NB4 (cell line): Measurements from ENCODE around the gene ORC2.

Source experiments
- CTCF ChIP-seq: IDR thresholded peaks from one replicate; pipeline ENCODE4 v1.5.1; 2012; ENCODE audit warnings: low read depth, low read length
- MYC ChIP-seq: IDR thresholded peaks from 2 replicates; pipeline ENCODE4 v1.6.1; 2011; ENCODE audit warnings: low read depth, low read length
- POLR2A ChIP-seq: IDR thresholded peaks from 2 replicates; pipeline ENCODE4 v1.6.1; 2011; ENCODE audit warnings: mild to moderate bottlenecking; ENCODE audit not compliant: insufficient read length; ENCODE audit errors: extremely low read depth
- TF ChIP-seq, protein P1 (sequence below): IDR thresholded peaks from 2 replicates; pipeline ENCODE4 v1.6.1; 2011; ENCODE audit warnings: low read depth, low read length

DNA sequence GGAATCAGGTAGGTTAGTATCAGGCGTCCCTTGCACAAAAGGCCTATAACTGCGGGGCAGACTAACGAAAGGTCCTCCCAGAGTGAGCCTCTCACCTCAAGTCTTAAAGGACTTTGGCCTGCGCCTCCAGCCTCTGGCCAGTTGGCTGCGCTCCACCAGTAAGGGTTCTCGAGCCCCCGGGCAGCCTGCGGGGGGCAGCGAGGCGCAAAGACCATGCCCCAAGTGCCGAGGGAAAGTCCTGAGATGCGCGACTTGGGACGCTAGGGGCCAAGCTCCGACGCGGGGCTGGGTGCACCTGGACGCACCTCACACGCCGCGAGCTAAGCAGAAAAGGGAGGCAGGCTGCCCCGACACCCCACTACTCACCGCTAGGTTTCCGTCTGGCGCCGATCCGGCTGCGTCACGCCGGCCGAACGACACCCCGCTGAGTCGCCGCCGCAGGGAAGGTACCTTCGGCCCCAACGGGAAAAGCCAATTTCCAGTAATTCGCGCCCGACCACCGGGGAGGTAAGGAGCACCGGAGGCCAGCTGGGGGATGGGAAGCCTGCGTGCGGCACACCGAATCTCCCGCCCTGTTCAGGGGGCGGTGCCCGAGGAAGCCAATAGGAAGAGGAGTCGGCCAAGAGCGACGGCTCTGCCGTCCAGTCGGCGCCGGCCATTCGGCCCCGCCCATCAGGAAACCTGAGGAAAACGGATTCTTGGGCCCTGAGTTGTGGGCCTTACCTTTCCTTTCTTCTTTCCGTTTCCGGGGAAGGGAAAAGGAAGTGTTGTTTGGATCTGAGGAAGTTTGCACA, at the start of gene ORC2:
- TF ChIP-seq CTCF (peak; percentile 81), POLR2A (peak; percentile 56), MYC (peak; percentile 38)
- TF ChIP-seq, protein P1, sequence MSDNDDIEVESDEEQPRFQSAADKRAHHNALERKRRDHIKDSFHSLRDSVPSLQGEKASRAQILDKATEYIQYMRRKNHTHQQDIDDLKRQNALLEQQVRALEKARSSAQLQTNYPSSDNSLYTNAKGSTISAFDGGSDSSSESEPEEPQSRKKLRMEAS: peak; percentile 52; the same call in 1 of the 2 replicates
